ENCODE results near the gene STOML1. TPM values are rescaled to one million over a fixed set of nuclear protein-coding genes. Genes with fewer than 3 reads are reported as not detected.

STOML1 gene
- total RNA-seq, 2 experiments from 2014 or later = 7.1 to 10.1 TPM

DNA sequence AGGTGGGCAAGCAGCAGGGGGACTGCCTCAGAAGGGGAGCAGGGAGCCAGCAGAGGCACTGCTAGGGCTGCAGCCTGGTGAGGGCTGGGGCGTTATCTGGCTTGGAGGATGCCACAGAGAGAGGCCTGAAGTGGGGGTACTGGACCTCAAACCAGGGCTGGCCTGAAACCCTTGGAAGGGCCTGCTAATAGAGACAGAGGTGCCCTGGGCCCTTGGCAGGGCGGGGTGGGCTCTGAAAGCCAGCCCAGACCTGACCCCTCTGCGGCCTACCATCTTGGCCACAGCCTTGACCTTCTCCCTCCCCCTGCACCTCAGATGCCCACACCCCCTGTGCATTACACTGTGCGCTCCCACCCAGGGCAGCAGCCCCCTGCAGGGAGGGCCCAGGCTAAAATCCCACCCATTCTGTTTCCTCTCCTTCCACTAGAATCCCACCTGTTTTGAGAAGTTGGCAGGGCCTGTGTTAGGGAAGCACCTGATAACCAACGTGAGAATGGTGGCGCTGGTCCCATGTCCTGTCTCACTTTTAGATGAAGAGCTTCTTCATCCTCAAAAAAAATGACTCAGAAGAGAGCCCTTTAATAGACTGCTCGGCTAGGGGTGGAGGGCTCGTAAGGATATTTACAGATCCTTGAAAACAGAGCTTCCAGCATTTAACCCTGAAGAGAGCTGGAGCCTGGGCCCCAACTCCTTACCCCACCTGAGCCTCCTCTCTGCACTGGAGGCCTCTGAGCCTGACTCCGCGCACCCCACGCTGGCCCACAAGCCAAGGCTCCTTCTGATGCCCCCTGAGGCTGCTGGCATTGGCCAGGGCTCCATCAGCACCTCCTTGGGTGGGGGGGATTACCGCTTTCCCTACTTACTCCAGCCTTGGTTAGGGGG lies 36.0 kb downstream of the STOML1 start:
- POLR2A ChIA-PET = no interaction called here
- H3K27ac Mint-ChIP-seq = no peak overlapping the region
- DNase-seq = no peak
- no peaks in the 10 kb centered on the region for H3K36me3 Mint-ChIP-seq
- peaks cover 29% of the 10 kb centered on the region for H3K4me1 Mint-ChIP-seq (ENCODE audit: low read depth)
- intact Hi-C loops (cut with micrococcal nuclease) = no loop called here
- CTCF ChIA-PET = interaction anchor here (1.0 to 2.0 kb wide), 3 partner anchors 10 to 49 kb away, joined by 3 to 8 read pairs (median 4); no protein-coding TSS in a partner anchor
- H3K4me3 Mint-ChIP-seq = no peak overlapping the region
- H3K9me3 Mint-ChIP-seq = no peaks in the 10 kb centered on the region
- H3K27me3 Mint-ChIP-seq = no peaks in the 10 kb centered on the region

DNA sequence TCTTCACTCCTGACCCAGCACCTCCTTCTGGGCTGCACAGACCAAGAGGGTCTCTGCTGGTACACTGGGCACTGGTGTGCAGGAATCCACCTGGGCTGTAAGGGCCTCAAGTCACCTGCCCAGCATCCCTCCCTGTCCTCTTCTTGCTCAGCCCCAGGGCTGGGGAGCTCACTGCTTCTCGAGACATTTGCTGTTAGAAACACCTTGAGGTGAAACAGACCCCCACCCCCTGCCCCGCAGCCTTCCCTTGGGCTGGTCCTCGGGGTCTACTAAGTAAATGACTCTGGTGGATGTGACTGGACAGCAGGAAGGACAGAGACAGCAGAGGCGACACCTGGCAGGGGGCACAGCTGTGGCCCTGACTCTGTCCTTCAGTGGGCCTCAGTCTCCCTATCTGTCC lies 36.8 kb downstream of the STOML1 start:
- Mint-ChIP-seq H3K27me3 (no peaks in the 10 kb centered on the region), H3K27ac (no peak overlapping the region), H3K4me3 (no peak overlapping the region), H3K9me3 (no peaks in the 10 kb centered on the region), H3K36me3 (no peaks in the 10 kb centered on the region), H3K4me1 (ENCODE audit: low read depth) (peaks cover 30% of the 10 kb centered on the region)
- intact Hi-C loops (cut with micrococcal nuclease) = no loop called here
- DNase-seq = no peak
- CTCF ChIA-PET = no interaction called here
- POLR2A ChIA-PET = no interaction called here

DNA sequence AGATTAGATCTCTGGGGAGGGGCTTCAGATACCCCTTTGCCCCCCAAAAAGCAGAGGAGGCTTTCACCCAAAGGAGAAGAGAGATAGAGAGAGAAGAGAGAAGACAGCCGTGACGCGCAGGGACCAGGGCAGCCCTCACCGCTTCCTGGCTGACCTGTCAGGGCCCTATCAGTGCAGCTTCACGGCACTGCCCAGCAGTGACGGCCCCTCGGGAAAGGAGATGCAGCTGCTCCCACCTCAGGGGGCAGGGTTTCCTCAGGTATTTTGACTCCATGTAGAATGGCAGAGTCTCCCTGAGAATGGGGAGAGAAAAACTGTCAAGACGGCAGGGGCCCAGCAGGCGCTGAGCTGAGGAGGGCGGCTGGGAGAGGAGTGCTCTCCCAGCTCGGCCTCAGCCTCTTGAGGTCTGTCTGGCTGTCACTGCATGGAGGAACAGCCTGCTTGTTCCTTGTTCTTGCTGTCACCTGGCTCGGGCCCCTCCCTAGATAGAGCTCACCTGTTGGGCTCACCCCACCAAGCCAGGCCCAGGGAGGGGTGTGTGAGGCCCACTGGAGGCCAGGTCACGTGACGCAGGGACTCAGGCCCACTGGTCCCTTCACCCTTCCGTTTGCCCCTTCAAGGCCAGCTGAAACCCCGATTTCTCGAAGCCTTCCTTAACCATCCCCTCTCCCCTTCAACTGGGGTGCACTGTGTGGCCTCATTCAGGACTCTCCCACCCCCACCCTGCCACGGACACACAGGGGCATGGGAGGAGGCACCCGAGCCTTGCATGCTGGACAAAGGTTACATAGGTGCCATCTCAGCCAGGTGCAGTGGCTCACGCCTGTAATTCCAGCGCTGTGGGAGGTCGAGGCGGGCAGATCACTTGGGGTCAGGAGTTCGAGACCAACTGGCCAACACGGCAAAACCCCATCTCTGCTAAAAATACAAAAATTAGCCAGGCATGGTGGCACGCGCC lies 37.6 kb downstream of the STOML1 start:
- no peaks in the 10 kb centered on the region for H3K9me3 Mint-ChIP-seq
- DNase-seq = no peak
- no peaks in the 10 kb centered on the region for H3K36me3 Mint-ChIP-seq
- no peak overlapping the region for H3K4me3 Mint-ChIP-seq
- CTCF ChIA-PET = interaction anchor here (0.6 to 1.2 kb wide), 4 partner anchors 10 to 94 kb away, joined by 3 to 5 read pairs (median 3); no protein-coding TSS in a partner anchor
- intact Hi-C loops (cut with micrococcal nuclease) = no loop called here
- H3K27ac Mint-ChIP-seq = no peak overlapping the region
- POLR2A ChIA-PET = no interaction called here
- H3K27me3 Mint-ChIP-seq = no peaks in the 10 kb centered on the region
- peaks cover 24% of the 10 kb centered on the region for H3K4me1 Mint-ChIP-seq (ENCODE audit: low read depth)

DNA sequence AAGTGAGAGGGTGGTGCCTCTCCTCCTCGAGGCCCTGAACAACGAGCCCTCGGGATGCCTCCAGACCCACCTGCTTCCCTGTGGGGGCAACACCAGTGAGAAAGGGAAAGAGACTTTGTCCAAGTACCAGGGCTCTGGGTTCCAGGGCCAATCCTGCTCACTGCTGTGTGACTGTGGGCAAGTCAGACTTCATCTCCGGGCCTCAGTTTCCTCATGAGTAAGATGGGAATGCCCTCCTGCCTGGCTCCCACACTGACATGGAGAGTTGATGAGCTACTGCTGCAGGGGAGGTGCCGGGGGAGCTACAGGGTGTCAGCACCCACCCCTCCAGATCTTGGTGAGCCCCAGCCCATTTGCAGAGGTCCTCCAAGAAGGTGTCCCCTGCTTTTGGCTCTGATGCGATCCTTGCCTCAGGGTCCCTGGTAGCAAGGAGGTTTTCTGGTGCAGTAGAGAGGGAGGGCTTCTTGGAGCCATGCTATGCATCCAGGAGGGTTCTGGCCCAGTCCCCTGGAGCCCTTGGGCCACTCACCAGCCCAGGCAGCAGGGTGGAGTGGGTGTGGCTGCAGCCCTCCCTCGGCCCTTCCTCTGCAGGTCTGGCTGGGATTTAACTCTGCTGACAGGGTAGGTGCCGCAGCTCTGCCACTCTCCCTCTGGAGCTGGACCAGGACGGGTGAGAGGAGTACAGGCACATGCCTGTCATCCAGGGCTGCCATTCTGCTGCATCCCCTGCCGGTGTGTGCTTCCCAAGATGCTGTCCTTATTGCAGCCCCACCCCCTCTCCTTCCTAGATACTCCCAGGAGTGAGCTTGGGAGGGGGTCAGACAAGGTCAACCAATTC lies 39.0 kb downstream of the STOML1 start:
- CTCF ChIA-PET = interaction anchor here (1.1 to 1.2 kb wide), 2 partner anchors 11 to 12 kb away, joined by 3 read pairs; no protein-coding TSS in a partner anchor
- no peak overlapping the region for H3K4me3 Mint-ChIP-seq
- no peak for DNase-seq
- H3K36me3 Mint-ChIP-seq = no peaks in the 10 kb centered on the region
- peaks cover 12% of the 10 kb centered on the region for H3K4me1 Mint-ChIP-seq (ENCODE audit: low read depth)
- no peaks in the 10 kb centered on the region for H3K9me3 Mint-ChIP-seq
- intact Hi-C loops (cut with micrococcal nuclease) = no loop called here
- H3K27ac Mint-ChIP-seq = no peak overlapping the region
- POLR2A ChIA-PET = no interaction called here
- H3K27me3 Mint-ChIP-seq = no peaks in the 10 kb centered on the region

DNA sequence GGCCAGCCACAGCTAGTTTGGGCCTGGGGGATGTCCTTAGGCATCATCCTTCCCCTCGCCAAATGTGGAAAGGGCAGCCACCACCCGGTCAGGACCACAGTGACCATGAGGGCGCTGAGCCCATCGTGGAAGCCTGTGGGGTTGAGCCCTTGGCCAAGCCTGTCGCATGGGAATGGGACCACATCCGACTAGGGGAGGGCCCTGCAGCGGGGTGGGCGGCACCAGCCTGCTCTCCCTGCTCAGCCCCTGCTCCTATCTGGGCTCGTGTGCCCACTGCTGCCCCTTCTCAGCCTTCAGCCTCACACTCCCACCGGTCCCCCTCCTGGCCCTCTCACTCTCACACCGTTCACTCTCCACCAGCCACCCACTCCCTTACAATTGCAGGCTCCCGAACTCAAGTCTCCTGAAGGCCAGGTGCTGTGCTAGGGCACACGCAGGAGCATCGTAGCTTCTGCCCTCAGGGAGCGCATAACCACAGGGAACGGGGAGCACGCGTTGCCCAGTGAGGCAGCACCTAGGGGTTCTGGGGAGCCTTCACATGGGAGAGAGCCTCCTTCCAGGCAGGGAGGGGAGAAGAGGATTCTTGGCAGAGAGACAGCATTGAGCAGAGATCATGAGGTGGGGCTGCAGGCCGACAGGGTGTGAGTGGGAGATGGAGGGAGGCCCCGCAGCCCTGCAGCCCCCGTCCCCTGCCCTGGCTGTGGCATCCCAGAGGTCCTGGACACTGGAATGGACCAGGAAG lies 39.8 kb downstream of the STOML1 start:
- no peaks in the 10 kb centered on the region for H3K27me3 Mint-ChIP-seq
- POLR2A ChIA-PET = no interaction called here
- intact Hi-C loops (cut with micrococcal nuclease) = no loop called here
- peaks cover 10% of the 10 kb centered on the region for H3K4me1 Mint-ChIP-seq (ENCODE audit: low read depth)
- H3K27ac Mint-ChIP-seq = no peak overlapping the region
- H3K36me3 Mint-ChIP-seq = no peaks in the 10 kb centered on the region
- no peaks in the 10 kb centered on the region for H3K9me3 Mint-ChIP-seq
- H3K4me3 Mint-ChIP-seq = no peak overlapping the region
- no peak for DNase-seq
- CTCF ChIA-PET = interaction anchor here (1.4 to 1.8 kb wide), 4 partner anchors 13 to 55 kb away, joined by 5 to 15 read pairs (median 12); no protein-coding TSS in a partner anchor

DNA sequence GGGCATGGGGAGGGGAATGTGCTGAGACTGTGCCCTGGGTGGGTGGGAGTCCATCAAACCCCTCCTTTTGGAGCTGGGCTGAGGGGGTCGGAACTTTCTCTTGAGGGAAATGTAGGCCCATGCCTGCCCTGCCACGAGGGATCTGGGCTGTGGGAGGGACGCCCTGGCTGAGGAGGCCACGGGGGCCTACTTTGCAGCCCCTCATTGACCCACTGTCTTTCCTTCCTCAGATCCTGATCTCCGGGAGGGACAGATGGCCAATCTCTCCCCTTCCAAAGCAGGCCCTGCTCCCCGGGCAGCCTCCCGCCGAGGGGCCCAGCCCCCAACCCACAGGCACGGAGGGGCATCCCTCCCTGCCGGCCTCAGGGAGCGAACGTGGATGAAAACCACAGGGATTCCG lies 40.5 kb downstream of the STOML1 start:
- DNase-seq = no peak
- H3K36me3 Mint-ChIP-seq = no peaks in the 10 kb centered on the region
- H3K27ac Mint-ChIP-seq = no peak overlapping the region
- H3K4me3 Mint-ChIP-seq = no peak overlapping the region
- intact Hi-C loops (cut with micrococcal nuclease) = loop anchor here (1.0 kb wide), 2 partner anchors 8 to 13 kb away; no protein-coding TSS in a partner anchor
- CTCF ChIA-PET = interaction anchor here (0.8 to 2.5 kb wide), 15 partner anchors 9 to 97 kb away, joined by 3 to 19 read pairs (median 5); partner anchors contain the start of gene LOXL1
- H3K4me1 Mint-ChIP-seq (ENCODE audit: low read depth) = peaks cover 6% of the 10 kb centered on the region
- POLR2A ChIA-PET = interaction anchor here (0.6 to 1.2 kb wide), 2 partner anchors 8 to 17 kb away, joined by 3 read pairs; no protein-coding TSS in a partner anchor
- H3K27me3 Mint-ChIP-seq = no peaks in the 10 kb centered on the region
- H3K9me3 Mint-ChIP-seq = no peaks in the 10 kb centered on the region

DNA sequence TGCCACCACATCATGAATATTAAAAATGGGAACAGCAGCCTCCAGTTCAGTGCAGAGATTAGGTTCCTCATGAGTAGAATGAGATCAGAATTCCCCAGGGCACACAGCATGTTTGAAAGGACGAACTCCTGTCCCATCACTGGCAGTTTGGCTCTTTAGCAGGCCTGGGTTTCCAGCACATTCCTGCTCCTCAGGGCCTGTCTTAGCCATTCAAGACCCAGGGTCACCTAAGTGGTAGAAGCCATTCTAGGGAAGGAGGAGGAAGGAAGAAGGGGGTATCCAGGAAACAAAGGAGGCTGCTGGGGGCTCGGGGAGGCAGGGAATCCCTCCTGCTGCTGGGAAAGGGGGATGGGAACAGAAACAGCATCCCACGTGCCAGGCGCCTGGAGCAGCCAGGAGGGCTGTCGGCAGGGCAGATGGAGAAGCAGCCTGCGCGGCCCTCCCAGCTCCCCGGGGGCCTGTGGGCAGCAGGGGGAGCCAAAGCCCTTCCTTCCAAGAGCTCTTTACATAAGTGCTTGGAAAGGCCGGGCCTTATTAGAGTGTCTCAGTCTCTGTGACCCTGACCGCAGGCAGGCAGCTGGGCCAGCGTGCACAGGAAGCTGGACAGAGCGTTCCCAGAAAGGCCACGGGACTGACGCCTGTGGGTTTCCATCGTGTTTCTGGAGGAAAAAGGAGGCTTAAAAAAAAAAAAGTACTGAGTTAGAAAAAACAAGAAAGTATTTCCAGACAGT lies 41.1 kb downstream of the STOML1 start:
- H3K27me3 Mint-ChIP-seq = no peaks in the 10 kb centered on the region
- intact Hi-C loops (cut with micrococcal nuclease) = loop anchor here (1.0 kb wide), 2 partner anchors 8 to 13 kb away; no protein-coding TSS in a partner anchor
- no peaks in the 10 kb centered on the region for H3K36me3 Mint-ChIP-seq
- peaks cover 6% of the 10 kb centered on the region for H3K4me1 Mint-ChIP-seq (ENCODE audit: low read depth)
- H3K27ac Mint-ChIP-seq = peak overlapping the region; percentile 52
- DNase-seq = peak; percentile 81
- ChIA-PET CTCF (interaction anchor here (0.6 to 2.5 kb wide), 17 partner anchors 10 to 371 kb away, joined by 3 to 19 read pairs (median 5); partner anchors contain the start of gene LOXL1), POLR2A (interaction anchor here (0.6 to 1.2 kb wide), 2 partner anchors 8 to 16 kb away, joined by 3 read pairs; no protein-coding TSS in a partner anchor)
- no peak overlapping the region for H3K4me3 Mint-ChIP-seq
- no peaks in the 10 kb centered on the region for H3K9me3 Mint-ChIP-seq

DNA sequence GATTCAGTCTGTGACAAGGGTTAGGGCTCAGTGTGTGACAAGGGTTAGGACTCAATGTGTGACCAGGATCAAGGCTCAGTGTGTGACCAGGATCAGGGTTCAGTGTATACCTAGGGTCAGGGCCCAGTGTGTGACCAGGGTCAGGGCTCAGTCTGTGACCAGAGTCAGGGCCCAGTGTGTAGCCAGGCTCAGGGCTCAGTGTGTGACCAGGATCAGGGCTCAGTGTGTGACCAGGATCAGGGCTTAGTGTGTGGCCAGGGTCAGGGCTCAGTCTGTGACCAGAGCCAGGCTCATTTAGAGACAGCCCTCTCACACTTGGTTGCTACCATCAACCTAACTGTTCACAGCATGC lies 41.6 kb downstream of the STOML1 start:
- peaks cover 6% of the 10 kb centered on the region for H3K4me1 Mint-ChIP-seq (ENCODE audit: low read depth)
- no peaks in the 10 kb centered on the region for H3K9me3 Mint-ChIP-seq
- no peaks in the 10 kb centered on the region for H3K36me3 Mint-ChIP-seq
- CTCF ChIA-PET = interaction anchor here (0.6 to 2.5 kb wide), 16 partner anchors 8 to 372 kb away, joined by 3 to 19 read pairs (median 5); partner anchors contain the start of gene LOXL1
- POLR2A ChIA-PET = interaction anchor here (0.6 to 1.2 kb wide), 2 partner anchors 9 to 15 kb away, joined by 3 to 4 read pairs; no protein-coding TSS in a partner anchor
- no peaks in the 10 kb centered on the region for H3K27me3 Mint-ChIP-seq
- H3K4me3 Mint-ChIP-seq = no peak overlapping the region
- DNase-seq = no peak
- no peak overlapping the region for H3K27ac Mint-ChIP-seq
- intact Hi-C loops (cut with micrococcal nuclease) = no loop called here

DNA sequence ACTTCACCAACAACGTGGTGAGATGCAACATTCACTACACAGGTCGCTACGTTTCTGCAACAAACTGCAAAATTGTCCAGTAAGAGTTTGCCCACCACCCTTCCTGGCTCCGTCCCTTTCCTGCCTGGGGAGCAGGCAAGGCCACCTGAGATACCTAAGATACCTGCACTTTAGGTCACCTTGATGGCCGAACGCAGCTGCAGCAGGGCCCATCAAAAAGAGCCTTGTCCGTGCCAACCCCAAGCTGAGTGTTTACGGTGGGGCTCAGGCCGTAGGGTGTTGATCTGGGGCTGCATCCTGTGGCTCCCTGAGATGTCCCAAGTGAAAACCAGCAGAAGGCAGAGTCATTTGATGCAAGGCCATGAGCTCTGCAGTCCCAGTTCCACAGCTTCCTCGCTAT lies 42.6 kb downstream of the STOML1 start:
- no peaks in the 10 kb centered on the region for H3K9me3 Mint-ChIP-seq
- H3K27me3 Mint-ChIP-seq = no peaks in the 10 kb centered on the region
- CTCF ChIA-PET = interaction anchor here (1.0 to 2.5 kb wide), 7 partner anchors 9 to 76 kb away, joined by 3 to 12 read pairs (median 5); partner anchors contain the start of gene TBC1D21
- no peaks in the 10 kb centered on the region for H3K36me3 Mint-ChIP-seq
- H3K27ac Mint-ChIP-seq = no peak overlapping the region
- intact Hi-C loops (cut with micrococcal nuclease) = no loop called here
- H3K4me1 Mint-ChIP-seq (ENCODE audit: low read depth) = peaks cover 6% of the 10 kb centered on the region
- POLR2A ChIA-PET = no interaction called here
- DNase-seq = no peak
- H3K4me3 Mint-ChIP-seq = no peak overlapping the region

DNA sequence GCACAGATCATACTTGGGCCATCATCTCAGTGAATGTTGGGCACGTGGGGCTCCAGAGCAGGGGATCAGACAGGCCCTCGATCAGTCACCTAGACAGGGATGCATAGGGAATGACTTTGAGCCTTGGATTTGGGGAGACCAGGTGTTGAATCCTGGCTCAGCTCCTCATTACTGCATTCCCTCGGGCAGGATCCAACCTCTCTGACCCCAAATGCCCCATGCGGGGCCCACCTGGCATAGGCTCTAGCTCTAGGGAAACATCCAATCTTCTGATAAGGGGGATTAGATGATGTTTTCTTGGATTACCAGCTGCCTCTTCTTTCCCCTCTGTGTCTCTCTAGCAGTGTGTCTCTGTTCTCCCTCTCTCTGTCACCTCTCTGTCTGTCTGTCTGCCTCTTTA lies 43.1 kb downstream of the STOML1 start:
- H3K9me3 Mint-ChIP-seq = no peaks in the 10 kb centered on the region
- H3K27me3 Mint-ChIP-seq = no peaks in the 10 kb centered on the region
- POLR2A ChIA-PET = no interaction called here
- no peaks in the 10 kb centered on the region for H3K36me3 Mint-ChIP-seq
- intact Hi-C loops (cut with micrococcal nuclease) = no loop called here
- DNase-seq = no peak
- H3K4me3 Mint-ChIP-seq = no peak overlapping the region
- H3K27ac Mint-ChIP-seq = no peak overlapping the region
- CTCF ChIA-PET = interaction anchor here (1.1 to 2.1 kb wide), 5 partner anchors 10 to 75 kb away, joined by 3 to 5 read pairs (median 4); partner anchors contain the start of gene TBC1D21
- peaks cover 6% of the 10 kb centered on the region for H3K4me1 Mint-ChIP-seq (ENCODE audit: low read depth)
